Middle frontal gyrus (tissue), 1 donor: ENCODE results near the gene GNA15.

ENCODE experiments used
- DNase-seq: peaks from one replicate; pipeline ENCODE4 v3.0.0-alpha.2; 2015; ENCODE audit warnings: low spot score; ENCODE audit errors: extremely low spot score

The GNA15 gene

DNA sequence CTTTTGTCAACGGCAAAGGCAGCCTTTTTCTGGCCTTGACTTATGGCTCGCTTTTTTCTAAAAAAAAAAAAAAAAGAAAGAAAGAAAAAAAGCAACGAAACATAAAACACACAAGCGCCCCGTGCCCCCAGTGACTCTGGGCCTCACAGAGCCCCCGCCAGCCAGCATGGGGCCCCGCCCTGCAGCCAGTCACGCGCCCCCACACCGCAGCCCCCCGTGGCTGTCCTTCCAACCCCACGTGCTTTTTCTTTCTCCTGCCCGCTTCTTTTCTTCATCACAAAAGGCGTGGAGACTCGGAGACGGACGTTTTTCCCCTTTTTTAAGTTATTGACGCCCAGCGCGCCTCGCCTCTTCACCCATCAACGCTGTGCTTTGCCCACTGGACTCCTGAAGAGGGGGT lies 14.4 kb upstream of the GNA15 start:
- DNase-seq = no peak

GRCh38 chr19:3121821-3122511 lies 13.9 kb upstream of the GNA15 start:
- no peak for DNase-seq

GRCh38 chr19:3122512-3122870 lies 13.3 kb upstream of the GNA15 start:
- no peak for DNase-seq

DNA sequence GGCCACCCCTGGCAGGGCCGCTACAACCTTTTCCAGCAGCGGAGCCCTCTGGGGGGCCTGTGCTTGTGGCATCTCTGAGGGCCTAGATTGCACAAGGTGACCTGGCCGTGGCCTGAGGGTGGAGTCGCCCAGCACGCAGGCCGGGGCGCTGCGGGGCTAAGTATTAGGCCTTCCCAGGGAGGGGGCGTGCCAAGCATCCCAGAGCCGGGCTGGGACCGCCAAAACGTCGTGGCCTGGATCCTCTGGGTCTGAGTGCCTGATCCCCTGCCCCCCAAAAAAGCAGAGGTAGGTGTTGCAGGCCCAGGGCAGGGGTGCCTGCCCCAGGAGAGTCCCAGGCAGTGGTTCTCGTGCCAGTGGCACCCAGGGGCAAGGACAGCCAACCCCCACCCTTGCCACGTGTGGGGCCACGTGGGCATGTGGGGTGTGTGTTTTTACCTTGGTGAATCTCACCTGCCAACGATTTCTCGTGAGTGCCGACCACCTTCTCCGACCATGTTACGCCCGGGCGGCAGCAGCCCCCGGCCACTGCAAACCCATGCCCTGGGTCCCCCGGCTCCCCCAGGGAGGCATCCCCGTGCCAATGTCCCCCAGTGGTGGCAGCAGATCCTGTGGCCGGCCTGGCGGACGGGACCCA lies 12.6 kb upstream of the GNA15 start:
- no peak for DNase-seq

DNA sequence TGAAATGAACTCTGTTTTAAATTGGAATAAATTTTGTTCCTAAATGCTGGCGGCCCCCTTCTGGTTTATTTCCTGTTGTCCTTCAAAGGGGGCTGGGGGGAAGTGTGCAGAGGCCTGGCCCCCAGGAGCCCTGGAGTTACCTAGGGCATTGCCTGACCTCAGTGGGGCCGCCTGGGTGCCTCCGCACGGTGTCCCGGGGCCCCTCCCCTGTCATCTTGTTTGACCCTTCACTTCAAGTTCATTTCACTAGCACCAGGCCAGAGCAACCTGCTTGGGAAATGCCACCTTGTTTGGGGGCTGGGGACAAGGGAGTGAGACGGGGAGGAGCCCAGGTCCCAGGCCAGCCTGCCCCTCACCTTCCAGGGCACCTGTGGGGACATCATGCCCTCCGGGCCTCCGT lies 11.9 kb upstream of the GNA15 start:
- DNase-seq = no peak

DNA sequence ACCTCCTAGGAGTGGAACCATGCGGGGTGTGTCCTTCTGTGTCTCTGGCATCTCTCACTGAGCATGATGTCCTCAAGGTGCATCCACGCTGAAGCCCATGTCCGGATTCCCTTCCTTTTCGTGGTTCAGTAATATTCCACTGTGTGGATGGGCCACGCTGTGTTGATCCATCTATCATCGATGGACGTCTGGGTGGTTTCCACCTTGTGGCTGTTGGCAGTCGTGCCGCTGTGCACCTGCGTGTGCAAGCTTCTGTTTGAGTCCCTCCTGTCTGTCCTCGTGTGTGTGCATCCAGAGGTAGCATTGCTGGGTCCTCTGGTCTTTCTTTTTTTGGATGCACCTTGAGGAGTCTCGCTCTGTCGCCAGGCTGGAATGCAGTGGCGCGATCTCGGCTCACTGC lies 11.2 kb upstream of the GNA15 start:
- no peak for DNase-seq

- DNase-seq = no peak
These were observed 9.8 kb upstream of the GNA15 start for GRCh38 chr19:3125900-3126524.

- DNase-seq = no peak
These were observed 6.7 kb upstream of the GNA15 start for GRCh38 chr19:3129112-3129511.

DNA sequence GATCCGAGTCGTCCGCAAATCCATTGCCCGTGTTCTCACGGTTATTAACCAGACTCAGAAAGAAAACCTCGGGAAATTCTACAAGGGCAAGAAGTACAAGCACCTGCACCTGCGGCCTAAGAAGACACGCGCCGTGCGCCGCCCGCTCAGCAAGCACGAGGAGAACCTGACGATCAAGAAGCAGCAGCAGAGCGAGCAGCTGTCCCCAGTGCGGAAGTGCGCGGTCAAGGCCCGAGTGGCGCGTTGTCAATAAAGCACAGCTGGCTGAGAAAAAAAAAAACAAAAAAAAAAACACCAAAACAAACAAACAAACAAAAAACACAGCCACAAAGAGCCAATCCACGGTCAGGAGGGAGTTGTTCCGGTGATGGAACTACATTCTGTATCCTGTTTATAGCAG lies 4.7 kb upstream of the GNA15 start:
- DNase-seq = no peak

GRCh38 chr19:3132971-3133792 lies 2.7 kb upstream of the GNA15 start:
- DNase-seq = no peak

DNA sequence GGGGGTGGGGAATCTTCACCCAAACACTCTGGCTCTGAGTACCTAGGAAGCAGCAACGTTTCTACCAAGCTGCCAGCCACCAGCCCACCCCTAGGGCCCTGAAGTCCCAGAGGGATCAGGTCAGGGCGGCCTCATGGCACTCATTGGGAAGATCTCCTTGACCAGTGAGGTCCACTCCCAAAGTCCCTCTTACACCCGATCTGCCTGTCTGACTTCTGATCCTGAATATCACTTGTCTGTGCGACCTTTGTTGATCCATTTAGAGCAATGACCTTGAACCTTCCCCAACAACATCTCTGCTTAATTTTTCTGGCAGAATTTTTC lies 2.1 kb upstream of the GNA15 start:
- no peak for DNase-seq

DNA sequence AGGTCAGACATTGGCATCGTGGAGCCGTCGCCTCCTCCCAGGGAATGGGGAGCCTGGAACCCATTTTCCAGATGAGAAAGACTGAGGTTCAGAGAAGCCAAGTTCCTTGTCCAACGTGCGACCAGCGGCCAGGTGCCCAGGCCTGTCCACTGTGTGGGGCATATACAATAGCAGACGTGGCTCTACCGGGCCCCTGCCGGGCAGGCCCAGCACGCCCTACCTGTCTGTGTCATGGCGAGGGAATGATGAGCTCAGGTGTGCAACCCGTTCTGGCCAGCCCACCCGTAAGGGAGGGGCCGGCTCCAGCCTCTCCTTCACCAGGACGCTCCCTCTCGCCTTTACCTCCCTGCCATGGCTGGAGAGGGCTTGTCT lies 837 bp downstream of the GNA15 start:
- no peak for DNase-seq

GRCh38 chr19:3137119-3137518 lies 1.3 kb downstream of the GNA15 start:
- DNase-seq = no peak

DNA sequence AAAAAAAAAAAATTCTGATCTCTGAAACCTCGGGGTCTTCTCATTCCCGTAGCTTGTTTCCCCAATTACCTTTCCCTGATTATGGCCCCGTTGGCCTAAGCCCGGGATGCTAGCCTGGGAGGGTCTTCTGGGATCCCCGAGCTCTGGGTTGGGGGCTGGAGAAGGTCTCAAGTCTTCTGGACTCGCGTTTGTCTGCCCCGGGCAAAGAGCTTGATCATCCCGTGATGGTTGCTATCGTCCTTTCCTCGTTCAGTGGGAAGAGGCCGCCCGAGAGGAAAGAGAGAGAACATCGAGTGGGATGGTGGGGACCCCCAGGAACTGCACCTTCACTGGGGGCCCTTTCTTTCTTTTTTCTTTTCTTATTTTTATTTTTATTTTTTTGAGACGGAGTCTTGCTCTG lies 2.4 kb downstream of the GNA15 start:
- DNase-seq = no peak

DNA sequence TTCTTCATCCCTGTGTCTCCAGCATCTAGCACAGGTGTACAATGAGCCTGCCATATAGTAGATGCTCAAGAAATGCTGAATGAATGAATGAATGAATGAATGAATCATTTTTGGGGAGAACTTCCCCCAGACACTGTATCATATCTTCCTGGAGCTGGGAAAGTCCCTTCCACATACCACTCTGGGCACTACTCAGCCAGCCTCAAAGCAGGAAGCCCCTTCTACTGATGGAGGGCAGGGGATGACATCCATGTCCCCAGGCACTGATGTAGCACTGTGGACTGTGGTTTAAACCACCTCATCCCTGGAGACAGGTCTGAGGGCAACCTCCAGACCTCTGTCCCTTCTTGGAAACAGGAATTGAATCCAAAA lies 4.8 kb downstream of the GNA15 start:
- DNase-seq = no peak

DNA sequence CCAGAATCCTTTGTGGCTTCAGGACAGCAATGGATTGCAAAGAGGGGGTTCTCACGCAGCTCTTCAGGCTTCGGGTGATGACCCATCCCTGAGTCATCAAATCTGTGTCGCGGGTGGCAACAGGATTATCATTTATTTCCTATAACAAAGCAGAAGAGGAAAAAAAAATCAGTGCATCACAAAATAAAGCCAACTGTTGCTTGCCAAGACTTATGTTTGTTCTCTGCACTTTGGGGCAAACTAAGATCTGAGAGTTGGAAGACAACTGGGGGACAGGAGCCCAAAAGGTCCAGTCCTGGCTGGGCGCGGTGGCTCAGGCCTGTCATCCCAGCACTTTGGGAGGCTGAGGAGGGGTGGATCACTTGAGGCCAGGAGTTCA lies 6.4 kb downstream of the GNA15 start:
- DNase-seq = no peak

- DNase-seq = no peak
These were observed 7.0 kb downstream of the GNA15 start for GRCh38 chr19:3142781-3143337.

GRCh38 chr19:3145909-3146676 lies 10.3 kb downstream of the GNA15 start:
- DNase-seq = no peak

- no peak for DNase-seq
These were observed 10.9 kb downstream of the GNA15 start for GRCh38 chr19:3146677-3147100.

DNA sequence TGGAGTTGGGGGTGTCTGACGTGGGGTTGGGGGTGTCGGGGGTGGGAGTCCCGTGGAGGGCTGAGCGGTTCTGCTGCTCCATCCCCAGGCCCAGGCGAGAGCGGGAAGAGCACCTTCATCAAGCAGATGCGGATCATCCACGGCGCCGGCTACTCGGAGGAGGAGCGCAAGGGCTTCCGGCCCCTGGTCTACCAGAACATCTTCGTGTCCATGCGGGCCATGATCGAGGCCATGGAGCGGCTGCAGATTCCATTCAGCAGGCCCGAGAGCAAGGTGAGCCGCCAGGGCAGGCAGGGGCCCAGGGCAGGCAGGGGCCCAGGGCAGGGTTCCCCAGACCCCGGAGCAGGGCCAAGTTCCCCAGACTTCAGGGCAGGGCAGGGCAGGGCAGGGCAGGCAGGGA lies 12.7 kb downstream of the GNA15 start:
- no peak for DNase-seq

- no peak for DNase-seq
These were observed 13.3 kb downstream of the GNA15 start for GRCh38 chr19:3149089-3149488.
